Retinal pigment epithelial cell (primary cell): ENCODE measurements around the gene SHC3.

Experiments used
- DNase-seq: peaks from one replicate; pipeline ENCODE4 v3.0.0-alpha.2; 2010; ENCODE audit warnings: low read depth
- H3K4me3 ChIP-seq: 2 replicates; pipeline ENCODE4 v1.5.1; 2011; ENCODE audit warnings: mild to moderate bottlenecking, low read length, control low read depth, moderate library complexity
- CTCF ChIP-seq: conservative IDR thresholded peaks from 2 replicates; pipeline ENCODE4 v1.5.1; 2011; ENCODE audit warnings: low read depth, low read length, control low read depth, inconsistent platforms

Gene SHC3

GRCh38 chr9:89022902-89023301 lies 155.7 kb downstream of the SHC3 start:
- peak; percentile 87 for DNase-seq
- H3K4me3 ChIP-seq: no peak overlapping the region
- no peak for TF ChIP-seq CTCF

- no peak overlapping the region for H3K4me3 ChIP-seq
- no peak for TF ChIP-seq CTCF
- peak; percentile 83 for DNase-seq
Observed at GRCh38 chr9:89022001-89022759, 156.4 kb downstream of the SHC3 start.

- TF ChIP-seq CTCF: no peak
- peak; percentile 43 for DNase-seq
- H3K4me3 ChIP-seq: no peak overlapping the region
Observed at GRCh38 chr9:89021154-89021803, 157.3 kb downstream of the SHC3 start.

- DNase-seq: no peak
- no peak overlapping the region for H3K4me3 ChIP-seq
- no peak for TF ChIP-seq CTCF
Observed at GRCh38 chr9:89020754-89021153, 157.9 kb downstream of the SHC3 start.

DNA sequence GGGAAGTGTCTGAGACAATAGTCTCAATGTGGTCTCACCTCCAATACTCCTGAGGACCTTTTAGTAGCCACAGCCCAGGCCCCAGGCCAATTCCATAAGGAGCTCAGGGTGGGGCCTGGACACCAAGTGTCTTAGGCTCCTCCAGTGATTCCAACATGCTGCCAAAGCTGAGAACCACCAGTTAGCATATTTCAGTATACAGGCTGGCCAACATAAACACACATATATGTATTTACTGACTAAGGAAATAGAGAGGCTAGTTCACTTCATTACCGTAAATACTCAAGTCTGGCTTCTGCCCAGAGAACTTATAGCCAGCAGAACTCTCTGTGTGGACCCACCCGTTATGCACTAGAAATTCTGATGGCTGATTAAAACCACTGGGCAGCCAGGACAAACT lies 163.3 kb downstream of the SHC3 start:
- no peak for DNase-seq
- no peak for TF ChIP-seq CTCF
- no peak overlapping the region for H3K4me3 ChIP-seq

GRCh38 chr9:89014153-89014552 lies 164.5 kb downstream of the SHC3 start:
- DNase-seq: no peak

More at GRCh38 chr9:89014153-89014552, 164.5 kb downstream of the SHC3 start:
- no peak overlapping the region for H3K4me3 ChIP-seq
- no peak for TF ChIP-seq CTCF
